HepG2 (cell line): Measurements from ENCODE around the gene TSPAN31. TPM values are rescaled to one million over a fixed set of nuclear protein-coding genes. Genes with fewer than 3 reads are reported as not detected.
A peak's percentile ranks its signal among the peaks of the same experiment; 100 is the strongest.

Experiments used
- HMGXB3 ChIP-seq: sonication (generic); formaldehyde crosslinking; IDR thresholded peaks from 2 replicates; pipeline ENCODE4 v1.4.0; 2020; ENCODE audit warnings: missing genetic modification reagents, borderline replicate concordance
- IRF2 ChIP-seq: IDR thresholded peaks from 2 replicates; pipeline ENCODE4 v1.6.1; 2018; ENCODE audit warnings: missing genetic modification reagents, missing compliant biosample characterization
- IRX3 ChIP-seq: sonication (generic); formaldehyde crosslinking; IDR thresholded peaks from 2 replicates; pipeline ENCODE4 v1.8.1; 2023; ENCODE audit warnings: mild to moderate bottlenecking, low read depth, missing genetic modification reagents, borderline replicate concordance
- JDP2 ChIP-seq: sonication (generic); formaldehyde crosslinking; IDR thresholded peaks from 2 replicates; pipeline ENCODE4 v1.8.1; 2022; ENCODE audit warnings: missing genetic modification reagents, borderline replicate concordance
- KIAA2018 ChIP-seq: sonication (generic); formaldehyde crosslinking; IDR thresholded peaks from 2 replicates; pipeline ENCODE4 v1.5.0; 2020; ENCODE audit warnings: mild to moderate bottlenecking, missing genetic modification reagents, borderline replicate concordance
- PAX8 ChIP-seq: sonication (generic); formaldehyde crosslinking; IDR thresholded peaks from 2 replicates; pipeline ENCODE4 v1.8.0; 2022; ENCODE audit warnings: mild to moderate bottlenecking, missing genetic modification reagents, borderline replicate concordance
- SMAD9 ChIP-seq: sonication (generic); formaldehyde crosslinking; IDR thresholded peaks from 2 replicates; pipeline ENCODE4 v1.5.1; 2020; ENCODE audit warnings: mild to moderate bottlenecking, missing genetic modification reagents
- SOX13 ChIP-seq, 3 experiments: fragments of 450-650 bp in 1 of 3; sonication (generic) in 1 of 3; formaldehyde crosslinking in 1 of 3; IDR thresholded peaks in 2 of 3; conservative IDR thresholded peaks in 1 of 3; 2 replicates each; pipeline versions ENCODE4 v1.5.0 to v1.6.1; 2016 to 2020; ENCODE audit warnings: antibody characterized with exemption in 1 of 3, mild to moderate bottlenecking in 1 of 3, missing compliant biosample characterization in 1 of 3, missing genetic modification reagents in 1 of 3, moderate library complexity in 1 of 3
- ZNF276 ChIP-seq: sonication (generic); formaldehyde crosslinking; IDR thresholded peaks from 2 replicates; pipeline ENCODE4 v1.4.0; 2020; ENCODE audit warnings: mild to moderate bottlenecking, low read depth, missing genetic modification reagents
- ZNF570 ChIP-seq: sonication (generic); formaldehyde crosslinking; IDR thresholded peaks from 2 replicates; pipeline ENCODE4 v1.4.0; 2020; ENCODE audit warnings: mild to moderate bottlenecking, missing genetic modification reagents, borderline replicate concordance
- ZNF616 ChIP-seq: sonication (generic); formaldehyde crosslinking; IDR thresholded peaks from 2 replicates; pipeline ENCODE4 v1.5.0; 2020; ENCODE audit warnings: low read depth, mild to moderate bottlenecking, missing genetic modification reagents
- ZNF672 ChIP-seq: sonication (generic); formaldehyde crosslinking; IDR thresholded peaks from 2 replicates; pipeline ENCODE4 v1.8.1; 2022; ENCODE audit warnings: missing genetic modification reagents
- polyA plus RNA-seq, 8 experiments: library from polyadenylated mRNA; depleted of rRNA in 3 of 8; stranded (reverse) in 7 of 8; unstranded in 1 of 8; fragments of >200 nt; fragmentation: Illumina TruSeq in 4 of 8; extraction: Trizol in 4 of 8; gene quantifications; 2 replicates each; pipeline versions ENCODE4 v1.2.1 to v1.2.3, GENCODE V29; 2011 to 2016; ENCODE audit warnings: low read depth in 4 of 8, missing spikeins in 1 of 8, mixed read lengths in 1 of 8; ENCODE audit not compliant: insufficient read depth in 1 of 8
- total RNA-seq, 5 experiments: library from RNA; depleted of rRNA; stranded (reverse); fragments of >200 nt; fragmentation: Illumina TruSeq; extraction: Trizol; gene quantifications; 2 replicates each; pipeline ENCODE4 v1.2.3, GENCODE V29; 2016; ENCODE audit warnings: low read depth in 1 of 5

TSPAN31 gene
- total and polyA plus RNA-seq, 2 of the 13 experiments (the other 11 are each of a cell fraction or from before 2014, with no cell fraction given): 10.4 to 24.6 TPM

- TF ChIP-seq HMGXB3 (peak; percentile 66; the same call in 1 of the 2 replicates), JDP2 (CRISPR knock-in tag) (no peak), SMAD9 (CRISPR knock-in tag) (no peak), KIAA2018 (no peak), ZNF616 (no peak; the same call in 1 of the 2 replicates), ZNF276 (no peak), PAX8 (no peak), SOX13 (IDR thresholded peaks at IDR 0.05) (0 out of 2 replicates have a peak, but pooled peaks have one; percentile 40), SOX13 (CRISPR knock-in tag; conservative IDR thresholded peaks at IDR 0.05 in 1 of 2, IDR thresholded peaks at IDR 0.05 in 1 of 2) (peak in 1 of 2 experiments; percentile 70; a peak in 2 of 4 replicates), IRF2 (CRISPR knock-in tag) (peak; percentile 94), IRX3 (no peak), ZNF570 (CRISPR knock-in tag) (no peak), ZNF672 (CRISPR knock-in tag) (no peak)
Measured at GRCh38 chr12:57782608-57783465, 38.0 kb downstream of the TSPAN31 start, which contains the start of gene TSFM (continued).
